GM23338 (cell line): ENCODE measurements around the gene ECT2. TPM values are rescaled to one million over a fixed set of nuclear protein-coding genes. Genes with fewer than 3 reads are reported as not detected.

ENCODE experiments used
- ATAC-seq: fragments of 200-7000 bp; cut with Tn5 transposase; 3 replicates; pipeline ENCODE4 v1.9.1; 2020
- DNase-seq: peaks from one replicate; pipeline ENCODE4 v3.0.0-alpha.2; 2015; ENCODE audit warnings: low spot score
- H2AFZ ChIP-seq: fragments of 200-600 bp; sonication (generic); 2 replicates; pipeline ENCODE4 v1.8.0; 2016; ENCODE audit warnings: antibody characterized with exemption, mild to moderate bottlenecking, moderate library complexity
- H3F3A ChIP-seq: fragments of 200-600 bp; sonication (generic); replicated peaks from 2 replicates; pipeline ENCODE4 v1.8.0; 2017; ENCODE audit warnings: antibody characterized with exemption, mixed run types, low read depth
- H3K27ac ChIP-seq: fragments of 200-600 bp; sonication (generic); 2 replicates; pipeline ENCODE4 v1.6.1; 2016; ENCODE audit warnings: low read depth
- H3K27me3 ChIP-seq: fragments of 200-600 bp; sonication (generic); 2 replicates; pipeline ENCODE4 v1.8.0; 2016; ENCODE audit warnings: mild to moderate bottlenecking, mixed run types, moderate library complexity; ENCODE audit not compliant: insufficient read depth
- H3K36me3 ChIP-seq: fragments of 200-600 bp; sonication (generic); 2 replicates; pipeline ENCODE4 v1.8.0; 2016; ENCODE audit warnings: mild to moderate bottlenecking; ENCODE audit not compliant: insufficient read depth
- H3K4me1 ChIP-seq: fragments of 200-600 bp; sonication (generic); 2 replicates; pipeline ENCODE4 v1.8.0; 2016; ENCODE audit warnings: mild to moderate bottlenecking, moderate library complexity; ENCODE audit not compliant: insufficient read depth
- H3K4me2 ChIP-seq: fragments of 200-600 bp; sonication (generic); 2 replicates; pipeline ENCODE4 v1.7.1; 2017; ENCODE audit warnings: mixed run types
- H3K4me3 ChIP-seq: fragments of 200-600 bp; sonication (generic); 2 replicates; pipeline ENCODE4 v1.6.1; 2016; ENCODE audit warnings: mixed run types
- H3K79me2 ChIP-seq: fragments of 200-600 bp; sonication (generic); replicated peaks from 2 replicates; pipeline ENCODE4 v1.8.0; 2017; ENCODE audit warnings: mild to moderate bottlenecking; ENCODE audit not compliant: insufficient read depth
- H3K9me2 ChIP-seq: fragments of 200-600 bp; sonication (generic); 2 replicates; pipeline ENCODE4 v1.8.0; 2017; ENCODE audit not compliant: insufficient read depth
- H4K20me1 ChIP-seq: fragments of 200-600 bp; sonication (generic); replicated peaks from 2 replicates; pipeline ENCODE4 v1.8.0; 2017; ENCODE audit warnings: mild to moderate bottlenecking; ENCODE audit not compliant: insufficient read depth
- H3K27ac Mint-ChIP-seq: 2 replicates; pipeline ENCODE4 v1.8.0; 2020; ENCODE audit warnings: inconsistent platforms, mild to moderate bottlenecking, moderate library complexity, mixed read lengths
- H3K27me3 Mint-ChIP-seq: 3 replicates; pipeline ENCODE4 v1.8.0; 2022; ENCODE audit warnings: low read depth, mild to moderate bottlenecking, moderate library complexity, mixed read lengths, inconsistent platforms; ENCODE audit not compliant: insufficient read depth, poor library complexity
- H3K36me3 Mint-ChIP-seq: 3 replicates; pipeline ENCODE4 v1.8.0; 2021; ENCODE audit warnings: low read depth, mild to moderate bottlenecking, inconsistent platforms, moderate library complexity, mixed read lengths
- H3K4me1 Mint-ChIP-seq: 3 replicates; pipeline ENCODE4 v1.8.0; 2020; ENCODE audit warnings: mild to moderate bottlenecking, inconsistent platforms, mixed read lengths
- H3K4me3 Mint-ChIP-seq: 3 replicates; pipeline ENCODE4 v1.8.0; 2021; ENCODE audit warnings: moderate library complexity, mild to moderate bottlenecking, inconsistent platforms, mixed read lengths
- H3K9me3 Mint-ChIP-seq: 3 replicates; pipeline ENCODE4 v1.8.0; 2020; ENCODE audit warnings: moderate library complexity, mild to moderate bottlenecking, inconsistent platforms, mixed read lengths
- ETS1 ChIP-seq: IDR thresholded peaks from 2 replicates; pipeline ENCODE4 v1.6.1; 2016; ENCODE audit warnings: antibody characterized with exemption
- EZH2 ChIP-seq: fragments of 200-600 bp; sonication (generic); IDR thresholded peaks from one replicate; pipeline ENCODE4 v1.8.0; 2017; ENCODE audit warnings: antibody characterized with exemption, mild to moderate bottlenecking, low read depth; ENCODE audit not compliant: unreplicated experiment
- EZH2phosphoT487 ChIP-seq: fragments of 200-600 bp; sonication (generic); IDR thresholded peaks from one replicate; pipeline ENCODE4 v1.8.1; 2018; ENCODE audit warnings: antibody characterized with exemption; ENCODE audit not compliant: unreplicated experiment
- STAT1 ChIP-seq: IDR thresholded peaks from one replicate; pipeline ENCODE4 v1.6.1; 2016; ENCODE audit warnings: antibody characterized with exemption; ENCODE audit not compliant: unreplicated experiment
- ZNF114 ChIP-seq: fragments of 250-450 bp; sonication (Bioruptor Pico); IDR thresholded peaks from 2 replicates; pipeline ENCODE4 v1.5.0; 2020; ENCODE audit warnings: mild to moderate bottlenecking, moderate library complexity
- ZNF331 ChIP-seq: fragments of 250-450 bp; sonication (Bioruptor Pico); IDR thresholded peaks from 2 replicates; pipeline ENCODE4 v1.5.0; 2020; ENCODE audit warnings: low read depth, mild to moderate bottlenecking, moderate library complexity
- ZNF462 ChIP-seq: fragments of 250-450 bp; sonication (Bioruptor Pico); IDR thresholded peaks from 2 replicates; pipeline ENCODE4 v1.5.0; 2020; ENCODE audit warnings: mild to moderate bottlenecking, moderate library complexity
- polyA plus RNA-seq: library from polyadenylated mRNA; unstranded; fragments of >200 nt; fragmentation: Nextera tagmentation; extraction: Ambion mirVana; gene quantifications from 2 replicates; pipeline ENCODE4 v1.2.1, GENCODE V29; 2016
- total RNA-seq: library from RNA; depleted of rRNA; stranded (reverse); fragments of >200 nt; shearing (Covaris generic); gene quantifications from 2 replicates; pipeline ENCODE4 v1.2.3, GENCODE V29; 2014
- TF ChIP-seq, protein P1 (sequence below), 2 experiments: fragments of 200-600 bp in 1 of 2; sonication (generic) in 1 of 2; conservative IDR thresholded peaks; 2 replicates each; pipeline versions ENCODE4 v1.5.1 to v1.6.1; 2016 to 2017; ENCODE audit warnings: antibody characterized with exemption in 2 of 2, low read depth in 2 of 2, mild to moderate bottlenecking in 2 of 2, moderate library complexity in 1 of 2

The ECT2 gene
- total and polyA plus RNA-seq, 2 experiments from 2014 or later, result 102 to 111 TPM

GRCh38 chr3:172708921-172709773, 41.4 kb upstream of the ECT2 start:
- H3K79me2 ChIP-seq, result peaks cover 4% of the 10 kb centered on the region; the same call in 1 of the 2 replicates
- ATAC-seq (no peak), DNase-seq (no peak)
- H3F3A ChIP-seq, result no peaks in the 10 kb centered on the region
- H3K4me3 Mint-ChIP-seq, result peak overlapping the region; percentile 97; the same call in 2 of the 3 replicates
- no peak overlapping the region for H3K27ac ChIP-seq
- 0 out of 2 replicates have a peak, but pooled peaks cover 7% of the 10 kb centered on the region for H3K27me3 ChIP-seq
- peaks cover 5% of the 10 kb centered on the region for H3K27me3 Mint-ChIP-seq
- H3K4me1 ChIP-seq, result no peaks in the 10 kb centered on the region; the same call in 1 of the 2 replicates
- H3K27ac Mint-ChIP-seq, result no peak overlapping the region
- peak overlapping the region; percentile 81 for H3K4me2 ChIP-seq
- peak overlapping the region; percentile 77 for H3K4me3 ChIP-seq
- H3K9me2 ChIP-seq, result no peaks in the 10 kb centered on the region
- no peaks in the 10 kb centered on the region for H3K9me3 Mint-ChIP-seq
- H3K4me1 Mint-ChIP-seq, result peaks cover 9% of the 10 kb centered on the region; the same call in 2 of the 3 replicates
- no peaks in the 10 kb centered on the region for H3K36me3 ChIP-seq
- no peaks in the 10 kb centered on the region for H4K20me1 ChIP-seq
- TF ChIP-seq EZH2 (no peak), STAT1 (no peak), ZNF114 (CRISPR knock-in tag) (no peak), ZNF331 (CRISPR knock-in tag) (no peak), ETS1 (no peak)
- no peaks in the 10 kb centered on the region for H3K36me3 Mint-ChIP-seq
- H2AFZ ChIP-seq, result no peak overlapping the region

- no peaks in the 10 kb centered on the region for H4K20me1 ChIP-seq
- peaks cover 5% of the 10 kb centered on the region for H3K27me3 Mint-ChIP-seq
- H3K9me3 Mint-ChIP-seq, result no peaks in the 10 kb centered on the region
- no peak overlapping the region for H3K27ac Mint-ChIP-seq
- no peaks in the 10 kb centered on the region for H3K36me3 ChIP-seq
- peak overlapping the region; percentile 97 for H3K4me3 Mint-ChIP-seq
- no peaks in the 10 kb centered on the region; the same call in 1 of the 2 replicates for H3K4me1 ChIP-seq
- ATAC-seq (peak; percentile 65), DNase-seq (peak; percentile 41)
- 0 out of 2 replicates have a peak, but pooled peaks cover 7% of the 10 kb centered on the region for H3K27me3 ChIP-seq
- H3K79me2 ChIP-seq, result peaks cover 4% of the 10 kb centered on the region; the same call in 1 of the 2 replicates
- peak overlapping the region; percentile 87 for H2AFZ ChIP-seq
- H3K4me3 ChIP-seq, result peak overlapping the region; percentile 77
- no peaks in the 10 kb centered on the region for H3K9me2 ChIP-seq
- no peaks in the 10 kb centered on the region for H3F3A ChIP-seq
- peak overlapping the region; percentile 81 for H3K4me2 ChIP-seq
- H3K36me3 Mint-ChIP-seq, result no peaks in the 10 kb centered on the region
- peaks cover 9% of the 10 kb centered on the region; the same call in 2 of the 3 replicates for H3K4me1 Mint-ChIP-seq
- H3K27ac ChIP-seq, result no peak overlapping the region
- TF ChIP-seq, protein P1, sequence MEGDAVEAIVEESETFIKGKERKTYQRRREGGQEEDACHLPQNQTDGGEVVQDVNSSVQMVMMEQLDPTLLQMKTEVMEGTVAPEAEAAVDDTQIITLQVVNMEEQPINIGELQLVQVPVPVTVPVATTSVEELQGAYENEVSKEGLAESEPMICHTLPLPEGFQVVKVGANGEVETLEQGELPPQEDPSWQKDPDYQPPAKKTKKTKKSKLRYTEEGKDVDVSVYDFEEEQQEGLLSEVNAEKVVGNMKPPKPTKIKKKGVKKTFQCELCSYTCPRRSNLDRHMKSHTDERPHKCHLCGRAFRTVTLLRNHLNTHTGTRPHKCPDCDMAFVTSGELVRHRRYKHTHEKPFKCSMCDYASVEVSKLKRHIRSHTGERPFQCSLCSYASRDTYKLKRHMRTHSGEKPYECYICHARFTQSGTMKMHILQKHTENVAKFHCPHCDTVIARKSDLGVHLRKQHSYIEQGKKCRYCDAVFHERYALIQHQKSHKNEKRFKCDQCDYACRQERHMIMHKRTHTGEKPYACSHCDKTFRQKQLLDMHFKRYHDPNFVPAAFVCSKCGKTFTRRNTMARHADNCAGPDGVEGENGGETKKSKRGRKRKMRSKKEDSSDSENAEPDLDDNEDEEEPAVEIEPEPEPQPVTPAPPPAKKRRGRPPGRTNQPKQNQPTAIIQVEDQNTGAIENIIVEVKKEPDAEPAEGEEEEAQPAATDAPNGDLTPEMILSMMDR (conservative IDR thresholded peaks at IDR 0.05; ENCODE audit: low read depth in 2 of 2), result no peak
- TF ChIP-seq ZNF462 (CRISPR knock-in tag) (no peak), EZH2phosphoT487 (no peak)
Measured at GRCh38 chr3:172709774-172710663, 40.5 kb upstream of the ECT2 start.
